AG04450 (cell line): Measurements from ENCODE around the gene EWSR1. TPM values are rescaled to one million over a fixed set of nuclear protein-coding genes. Genes with fewer than 3 reads are reported as not detected.

Experiments
- CTCF ChIA-PET: fragments of 300-600, 350-600 bp; formaldehyde crosslinking; extraction: SDS; loops from one replicate; lab custom pipeline; 2022; ENCODE audit warnings: antibody characterized with exemption, inconsistent platforms; lab: Charles Lee
- POLR2A ChIA-PET: fragments of 350-600 bp; formaldehyde crosslinking; extraction: SDS; loops from one replicate; lab custom pipeline; 2021; ENCODE audit warnings: antibody characterized with exemption, inconsistent platforms; lab: Yijun Ruan, JAX
- DNase-seq: peaks from one replicate; pipeline ENCODE4 v3.0.0-alpha.2; 2011; ENCODE audit warnings: low read depth, low spot score
- H3K27ac ChIP-seq: one replicate; pipeline ENCODE4 v1.5.1; 2012; ENCODE audit warnings: low read depth, low read length, control low read depth
- H3K27me3 ChIP-seq: one replicate; pipeline ENCODE4 v1.6.0; 2012; ENCODE audit warnings: low read length; ENCODE audit not compliant: control insufficient read depth, insufficient read depth
- H3K4me3 ChIP-seq: 2 replicates; pipeline ENCODE4 v1.5.1; 2011; ENCODE audit warnings: mild to moderate bottlenecking, low read depth, low read length, control low read depth
- H3K9me3 ChIP-seq: 2 replicates; pipeline ENCODE4 v1.5.1; 2012; ENCODE audit warnings: low read length; ENCODE audit not compliant: control insufficient read depth, insufficient read depth
- CTCF ChIP-seq: IDR thresholded peaks from 2 replicates; pipeline ENCODE4 v1.5.1; 2011; ENCODE audit warnings: low read depth, low read length, control low read depth, inconsistent platforms
- polyA plus RNA-seq: library from polyadenylated mRNA; depleted of rRNA; stranded (reverse); fragments of >200 nt; gene quantifications from 2 replicates; pipeline ENCODE4 v1.2.3, GENCODE V29; 2011

Gene EWSR1
- polyA plus RNA-seq, 1 experiment: 146 TPM

GRCh38 chr22:29313576-29314466 is 45.8 kb downstream of the EWSR1 start:
- peaks cover 36% of the 10 kb centered on the region for H3K27me3 ChIP-seq
- ChIA-PET POLR2A (no interaction called here), CTCF (interaction anchor here (1.2 kb wide), 1 partner anchor 10 kb away, joined by 4 read pairs; no protein-coding TSS in a partner anchor)
- H3K4me3 ChIP-seq: no peak overlapping the region
- H3K9me3 ChIP-seq: peaks cover 9% of the 10 kb centered on the region; the same call in 1 of the 2 replicates
- no peak overlapping the region for H3K27ac ChIP-seq
- DNase-seq: no peak
- no peak for TF ChIP-seq CTCF

GRCh38 chr22:29314537-29315285 is 46.6 kb downstream of the EWSR1 start:
- POLR2A ChIA-PET: no interaction called here
- CTCF ChIA-PET: no interaction called here
- Histone ChIP-seq H3K27ac (no peak overlapping the region), H3K9me3 (peaks cover 9% of the 10 kb centered on the region; the same call in 1 of the 2 replicates), H3K27me3 (peaks cover 36% of the 10 kb centered on the region), H3K4me3 (no peak overlapping the region; the same call in 1 of the 2 replicates)
- no peak for DNase-seq
- TF ChIP-seq CTCF: no peak

GRCh38 chr22:29315286-29316140 is 47.4 kb downstream of the EWSR1 start, which contains the start of gene RASL10A:
RASL10A (minus strand) TSS chr22:29315697; CDS start chr22:29315246, 451 bp downstream.
- POLR2A ChIA-PET: no interaction called here
- DNase-seq: no peak
- Histone ChIP-seq H3K4me3 (no peak within 1 kb of the TSS; the same call in 1 of the 2 replicates), H3K27ac (no peak within 1 kb of the TSS), H3K27me3 (peaks cover 36% of the 10 kb centered on the region), H3K9me3 (peaks cover 9% of the 10 kb centered on the region; the same call in 1 of the 2 replicates)
- no peak for TF ChIP-seq CTCF
- CTCF ChIA-PET: no interaction called here

GRCh38 chr22:29316141-29316828 is 48.2 kb downstream of the EWSR1 start:
- Histone ChIP-seq H3K27ac (no peak overlapping the region), H3K9me3 (peaks cover 9% of the 10 kb centered on the region; the same call in 1 of the 2 replicates), H3K4me3 (no peak overlapping the region), H3K27me3 (peaks cover 36% of the 10 kb centered on the region)
- DNase-seq: no peak
- ChIA-PET POLR2A (interaction anchor here (1.1 kb wide), 1 partner anchor 9 kb away, joined by 3 read pairs; no protein-coding TSS in a partner anchor), CTCF (interaction anchor here (0.7 kb wide), 1 partner anchor 908 kb away, joined by 3 read pairs; no protein-coding TSS in a partner anchor)
- no peak for TF ChIP-seq CTCF
